Endothelial cell of umbilical vein (primary cell): ENCODE results near the gene RANBP3.

Experiments used
- CTCF ChIP-seq, 2 donors: IDR thresholded peaks; 1 replicate in 1 of 2; 2 replicates in 1 of 2; pipeline ENCODE4 v1.5.1; 2011; ENCODE audit warnings: low read length in 2 of 2, mild to moderate bottlenecking in 2 of 2, moderate library complexity in 2 of 2, control low read depth in 1 of 2, inconsistent platforms in 1 of 2, low read depth in 1 of 2; ENCODE audit not compliant: insufficient read depth in 1 of 2; ENCODE audit errors: extremely low read depth in 1 of 2
- EZH2 ChIP-seq: IDR thresholded peaks from 2 replicates; pipeline ENCODE4 v1.6.1; 2012; ENCODE audit warnings: borderline replicate concordance, low read depth, mild to moderate bottlenecking, moderate library complexity, low read length, inconsistent platforms; ENCODE audit not compliant: severe bottlenecking
- FOS ChIP-seq: IDR thresholded peaks from 2 replicates; pipeline ENCODE4 v1.6.1; 2011; ENCODE audit warnings: mild to moderate bottlenecking, low read length, moderate library complexity, borderline replicate concordance; ENCODE audit not compliant: insufficient read depth
- GATA2 ChIP-seq: IDR thresholded peaks from 2 replicates; pipeline ENCODE4 v1.7.0; 2011; ENCODE audit warnings: low read depth, mild to moderate bottlenecking, moderate library complexity, mixed read lengths, low read length; ENCODE audit not compliant: insufficient read length, insufficient read depth
- JUN ChIP-seq: IDR thresholded peaks from 2 replicates; pipeline ENCODE4 v1.6.1; 2011; ENCODE audit warnings: borderline replicate concordance, low read depth; ENCODE audit not compliant: insufficient read length, insufficient read depth
- MAX ChIP-seq: IDR thresholded peaks from 2 replicates; pipeline ENCODE4 v1.6.1; 2011; ENCODE audit not compliant: insufficient read depth, insufficient read length
- MYC ChIP-seq: IDR thresholded peaks from one replicate; pipeline ENCODE4 v1.6.1; 2011; ENCODE audit warnings: mild to moderate bottlenecking, low read depth, low read length
- POLR2A ChIP-seq: IDR thresholded peaks from 2 replicates; pipeline ENCODE4 v1.6.1; 2012; ENCODE audit warnings: low read depth, mild to moderate bottlenecking, control low read depth, low read length
- POLR2AphosphoS5 ChIP-seq: IDR thresholded peaks from 2 replicates; pipeline ENCODE4 v1.6.1; 2012; ENCODE audit warnings: low read depth, mild to moderate bottlenecking, control low read depth, low read length, moderate library complexity; ENCODE audit not compliant: insufficient read depth

- TF ChIP-seq CTCF (IDR thresholded peaks at IDR 0.05; ENCODE audit: extremely low read depth in 1 of 2, insufficient read depth in 1 of 2, low read depth in 1 of 2, low read length in 2 of 2), result no peak
- no peak for TF ChIP-seq POLR2AphosphoS5
- no peak for TF ChIP-seq FOS
- TF ChIP-seq JUN, result no peak
- TF ChIP-seq POLR2A, result no peak
- no peak for TF ChIP-seq MAX
- no peak for TF ChIP-seq EZH2
- no peak for TF ChIP-seq GATA2
- TF ChIP-seq MYC, result no peak
Measured at GRCh38 chr19:5932146-5932545, 45.8 kb downstream of the RANBP3 start.
